AG08396 (cell line): ENCODE results near the gene TMEM202.
A peak's percentile ranks its signal among the peaks of the same experiment; 100 is the strongest.
"Not testable (repeated sequence)": the region's sequence is repeated elsewhere in the genome, so short reads cannot be mapped to it uniquely, and the experiment has no call there.

ENCODE experiments used
- DNase-seq: peaks from one replicate; pipeline ENCODE4 v3.0.0; 2012; ENCODE audit warnings: low spot score, mixed read lengths

Gene TMEM202

GRCh38 chr15:72397796-72398588 lies at the start of gene TMEM202:
TMEM202 (plus strand) TSS chr15:72398305; CDS start chr15:72398327, 22 bp downstream.
- DNase-seq, result no peak

GRCh38 chr15:72353266-72353665 lies 44.8 kb upstream of the TMEM202 start:
- DNase-seq, result peak; percentile 43

- no peak for DNase-seq
Observed at GRCh38 chr15:72354496-72354895, 43.6 kb upstream of the TMEM202 start.

GRCh38 chr15:72358121-72358520 lies 40.0 kb upstream of the TMEM202 start:
- DNase-seq, result no peak

- DNase-seq, result peak; percentile 54
Observed at GRCh38 chr15:72358650-72359171, 39.4 kb upstream of the TMEM202 start.

GRCh38 chr15:72361176-72361575 lies 36.9 kb upstream of the TMEM202 start:
- no peak for DNase-seq

GRCh38 chr15:72365844-72366243 lies 32.3 kb upstream of the TMEM202 start:
- DNase-seq, result no peak

GRCh38 chr15:72368325-72368724 lies 29.8 kb upstream of the TMEM202 start:
- DNase-seq, result no peak

GRCh38 chr15:72368899-72369298 lies 29.2 kb upstream of the TMEM202 start:
- DNase-seq, result no peak

- DNase-seq, result no peak
Observed at GRCh38 chr15:72369964-72370363, 28.1 kb upstream of the TMEM202 start.

GRCh38 chr15:72372361-72372760 lies 25.7 kb upstream of the TMEM202 start:
- DNase-seq, result no peak

- peak; percentile 26 for DNase-seq
Observed at GRCh38 chr15:72375501-72375845, 22.6 kb upstream of the TMEM202 start.

GRCh38 chr15:72375846-72376581 lies 22.1 kb upstream of the TMEM202 start, which contains the start of gene HEXA:
HEXA (minus strand) TSS chr15:72376014; CDS start chr15:72375972, 42 bp downstream.
- DNase-seq, result peak; percentile 89

- no peak for DNase-seq
Observed at GRCh38 chr15:72377331-72377730, 20.8 kb upstream of the TMEM202 start.

GRCh38 chr15:72379106-72379505 lies 19.0 kb upstream of the TMEM202 start:
- DNase-seq, result not testable (repeated sequence)

- no peak for DNase-seq
Observed at GRCh38 chr15:72379856-72380430, 18.2 kb upstream of the TMEM202 start.

GRCh38 chr15:72380743-72381142 lies 17.4 kb upstream of the TMEM202 start:
- no peak for DNase-seq

- DNase-seq, result no peak
Observed at GRCh38 chr15:72382146-72382545, 16.0 kb upstream of the TMEM202 start.

GRCh38 chr15:72387741-72388140 lies 10.4 kb upstream of the TMEM202 start:
- DNase-seq, result no peak

GRCh38 chr15:72389231-72389630 lies 8.9 kb upstream of the TMEM202 start:
- no peak for DNase-seq

GRCh38 chr15:72396331-72396730 lies 1.8 kb upstream of the TMEM202 start:
- DNase-seq, result not testable (repeated sequence)

GRCh38 chr15:72398648-72399047 lies 543 bp downstream of the TMEM202 start:
- DNase-seq, result no peak

GRCh38 chr15:72402726-72403125 lies 4.6 kb downstream of the TMEM202 start:
- DNase-seq, result no peak
